ENCODE data around the gene EDNRB.

DNA sequence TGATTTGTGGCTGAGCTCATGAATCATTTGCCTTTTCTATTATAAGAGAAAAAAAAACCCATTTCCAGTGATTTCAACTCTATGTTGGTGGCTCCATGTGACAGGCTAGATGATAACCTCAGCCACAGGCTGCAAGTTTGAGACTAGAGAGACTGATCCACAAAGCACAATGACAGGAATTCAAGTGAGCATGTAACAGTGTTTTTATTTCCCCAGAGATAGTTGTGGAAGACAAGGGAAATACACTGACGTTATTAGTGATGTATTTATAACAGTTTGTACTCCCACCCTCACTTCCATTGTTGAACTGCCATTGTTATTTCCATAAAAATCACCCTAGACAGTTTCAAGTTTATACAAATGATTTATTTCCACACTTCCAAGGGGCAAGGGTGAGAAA, 27.9 kb upstream of the EDNRB start:
- TF ChIP-seq REST (IDR thresholded peaks at IDR 0.05) (no peak), YY1 (IDR thresholded peaks at IDR 0.05) (no peak), RAD21 (IDR thresholded peaks at IDR 0.05) (peak; percentile 7 to 9), GABPA (IDR thresholded peaks at IDR 0.05 in 1 of 2, conservative IDR thresholded peaks at IDR 0.05 in 1 of 2) (no peak), MAX (IDR thresholded peaks at IDR 0.05) (no peak), TAF1 (conservative IDR thresholded peaks at IDR 0.05) (no peak), RXRA (IDR thresholded peaks at IDR 0.05) (no peak), FOXA1 (IDR thresholded peaks at IDR 0.05) (no peak)
- TF ChIP-seq, protein P1, sequence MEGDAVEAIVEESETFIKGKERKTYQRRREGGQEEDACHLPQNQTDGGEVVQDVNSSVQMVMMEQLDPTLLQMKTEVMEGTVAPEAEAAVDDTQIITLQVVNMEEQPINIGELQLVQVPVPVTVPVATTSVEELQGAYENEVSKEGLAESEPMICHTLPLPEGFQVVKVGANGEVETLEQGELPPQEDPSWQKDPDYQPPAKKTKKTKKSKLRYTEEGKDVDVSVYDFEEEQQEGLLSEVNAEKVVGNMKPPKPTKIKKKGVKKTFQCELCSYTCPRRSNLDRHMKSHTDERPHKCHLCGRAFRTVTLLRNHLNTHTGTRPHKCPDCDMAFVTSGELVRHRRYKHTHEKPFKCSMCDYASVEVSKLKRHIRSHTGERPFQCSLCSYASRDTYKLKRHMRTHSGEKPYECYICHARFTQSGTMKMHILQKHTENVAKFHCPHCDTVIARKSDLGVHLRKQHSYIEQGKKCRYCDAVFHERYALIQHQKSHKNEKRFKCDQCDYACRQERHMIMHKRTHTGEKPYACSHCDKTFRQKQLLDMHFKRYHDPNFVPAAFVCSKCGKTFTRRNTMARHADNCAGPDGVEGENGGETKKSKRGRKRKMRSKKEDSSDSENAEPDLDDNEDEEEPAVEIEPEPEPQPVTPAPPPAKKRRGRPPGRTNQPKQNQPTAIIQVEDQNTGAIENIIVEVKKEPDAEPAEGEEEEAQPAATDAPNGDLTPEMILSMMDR (IDR thresholded peaks at IDR 0.05; ENCODE audit: low read depth, low read length, missing input control), result no peak
- TF ChIP-seq, protein P2, sequence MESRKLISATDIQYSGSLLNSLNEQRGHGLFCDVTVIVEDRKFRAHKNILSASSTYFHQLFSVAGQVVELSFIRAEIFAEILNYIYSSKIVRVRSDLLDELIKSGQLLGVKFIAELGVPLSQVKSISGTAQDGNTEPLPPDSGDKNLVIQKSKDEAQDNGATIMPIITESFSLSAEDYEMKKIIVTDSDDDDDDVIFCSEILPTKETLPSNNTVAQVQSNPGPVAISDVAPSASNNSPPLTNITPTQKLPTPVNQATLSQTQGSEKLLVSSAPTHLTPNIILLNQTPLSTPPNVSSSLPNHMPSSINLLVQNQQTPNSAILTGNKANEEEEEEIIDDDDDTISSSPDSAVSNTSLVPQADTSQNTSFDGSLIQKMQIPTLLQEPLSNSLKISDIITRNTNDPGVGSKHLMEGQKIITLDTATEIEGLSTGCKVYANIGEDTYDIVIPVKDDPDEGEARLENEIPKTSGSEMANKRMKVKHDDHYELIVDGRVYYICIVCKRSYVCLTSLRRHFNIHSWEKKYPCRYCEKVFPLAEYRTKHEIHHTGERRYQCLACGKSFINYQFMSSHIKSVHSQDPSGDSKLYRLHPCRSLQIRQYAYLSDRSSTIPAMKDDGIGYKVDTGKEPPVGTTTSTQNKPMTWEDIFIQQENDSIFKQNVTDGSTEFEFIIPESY (IDR thresholded peaks at IDR 0.05), result no peak

All from liver (tissue), 3 donors.